22Rv1 (cell line): Measurements from ENCODE around the gene ZBTB40.

Experiments used
- CTCF ChIP-seq: fragments of 450-650 bp; IDR thresholded peaks from 2 replicates; pipeline ENCODE4 v1.5.1; 2017; ENCODE audit warnings: mild to moderate bottlenecking
- ZFX ChIP-seq: fragments of 450-650 bp; IDR thresholded peaks from 2 replicates; pipeline ENCODE4 v1.6.1; 2017; ENCODE audit warnings: antibody characterized with exemption, borderline replicate concordance

DNA sequence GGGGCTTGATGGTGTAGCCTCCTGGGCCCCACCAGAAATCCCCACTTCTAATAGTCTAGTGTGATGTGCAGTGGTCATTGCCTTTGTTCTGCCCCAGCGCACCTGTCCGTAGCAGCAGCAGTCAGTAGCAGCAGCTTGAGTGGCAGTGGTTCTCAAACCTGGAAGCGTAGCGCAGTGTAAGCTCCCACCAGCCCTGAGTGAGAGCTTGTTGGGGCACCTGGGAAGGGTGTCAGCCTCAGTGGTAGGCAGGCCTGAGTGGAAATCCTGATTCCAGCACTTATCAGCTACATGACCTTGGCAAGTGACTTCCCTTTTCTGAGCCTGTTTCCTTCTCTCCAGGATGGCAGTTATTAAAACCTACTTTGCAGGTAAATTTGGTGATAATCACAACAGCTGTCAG lies 70.0 kb downstream of the ZBTB40 start:
- no peak for TF ChIP-seq CTCF
- no peak for TF ChIP-seq ZFX
